Gastrocnemius medialis (tissue), 4 donors: ENCODE results near the gene TIGD1. TPM values are rescaled to one million over a fixed set of nuclear protein-coding genes. Genes with fewer than 3 reads are reported as not detected.

ENCODE experiments used
- ATAC-seq, 2 donors: fragments of 150-250 bp; one replicate each; pipeline ENCODE4 v1.9.1; 2016
- DNase-seq, 2 donors: peaks; one replicate each; pipeline ENCODE4 v3.0.0-alpha.2; 2019
- H3K27ac ChIP-seq, 4 donors: fragments of 200-600 bp; sonication (generic); 1 replicate in 1 of 4; 2 replicates in 3 of 4; pipeline ENCODE4 v1.5.1; 2016 to 2018; ENCODE audit warnings: mild to moderate bottlenecking in 2 of 4, moderate library complexity in 1 of 4
- H3K27me3 ChIP-seq, 3 donors: fragments of 200-600 bp; sonication (generic) in 2 of 3; 1 replicate in 1 of 3; 2 replicates in 2 of 3; pipeline versions ENCODE4 v1.5.1 to v1.6.0; 2016 to 2019; ENCODE audit warnings: mild to moderate bottlenecking in 1 of 3, moderate library complexity in 1 of 3
- H3K36me3 ChIP-seq, 2 donors: fragments of 200-600 bp; sonication (generic) in 1 of 2; one replicate each; pipeline ENCODE4 v1.5.1; 2017 to 2018
- H3K4me1 ChIP-seq, 2 donors: fragments of 200-600 bp; sonication (generic) in 1 of 2; one replicate each; pipeline ENCODE4 v1.5.1; 2016 to 2017; ENCODE audit warnings: mild to moderate bottlenecking in 2 of 2
- H3K4me3 ChIP-seq, 4 donors: fragments of 200-600 bp; sonication (generic) in 3 of 4; 1 replicate in 1 of 4; 2 replicates in 3 of 4; pipeline ENCODE4 v1.5.1; 2016 to 2019; ENCODE audit warnings: mild to moderate bottlenecking in 2 of 4
- H3K9me3 ChIP-seq, 3 donors: fragments of 200-600 bp; sonication (generic) in 2 of 3; 1 replicate in 1 of 3; 2 replicates in 2 of 3; pipeline ENCODE4 v1.5.1; 2016 to 2019
- POLR2A ChIP-seq, 2 donors: fragments of 450-650 bp; IDR thresholded peaks; one replicate each; pipeline ENCODE4 v1.6.1; 2017; ENCODE audit warnings: antibody characterized with exemption in 2 of 2, mild to moderate bottlenecking in 2 of 2, moderate library complexity in 2 of 2
- in situ Hi-C, 4 donors: fragments of 200-750 bp; cut with MboI; loops; one replicate each; pipeline versions ENCODE4 v1.15.0 to v1.8.0; 2017; ENCODE audit warnings: low sequenced_read_pairs in 4 of 4
- intact Hi-C: fragments of 100-400 bp; cut with DNase I; formaldehyde crosslinking; loops from one replicate; pipeline ENCODE4 v1.15.1; 2023; ENCODE audit warnings: low total_unique reads
- total RNA-seq, 4 donors: library from RNA; depleted of rRNA; stranded (reverse); fragments of >200 nt; gene quantifications; one replicate each; pipeline versions ENCODE4 v1.1.0 to v1.2.3, GENCODE V29; 2016
- TF ChIP-seq, protein P1 (sequence below), 5 experiments: fragments of 450-650 bp in 3 of 5; fragments of 200-600 bp in 2 of 5; sonication (generic) in 2 of 5; IDR thresholded peaks in 4 of 5; conservative IDR thresholded peaks in 1 of 5; 1 replicate in 4 of 5; 2 replicates in 1 of 5; pipeline ENCODE4 v1.5.1; 2016 to 2019; ENCODE audit warnings: antibody characterized with exemption in 5 of 5, mild to moderate bottlenecking in 3 of 5, moderate library complexity in 3 of 5

The TIGD1 gene
- total RNA-seq, 4 donors from 2014 or later, result 1.4 to 3.0 (median 2.1) TPM

DNA sequence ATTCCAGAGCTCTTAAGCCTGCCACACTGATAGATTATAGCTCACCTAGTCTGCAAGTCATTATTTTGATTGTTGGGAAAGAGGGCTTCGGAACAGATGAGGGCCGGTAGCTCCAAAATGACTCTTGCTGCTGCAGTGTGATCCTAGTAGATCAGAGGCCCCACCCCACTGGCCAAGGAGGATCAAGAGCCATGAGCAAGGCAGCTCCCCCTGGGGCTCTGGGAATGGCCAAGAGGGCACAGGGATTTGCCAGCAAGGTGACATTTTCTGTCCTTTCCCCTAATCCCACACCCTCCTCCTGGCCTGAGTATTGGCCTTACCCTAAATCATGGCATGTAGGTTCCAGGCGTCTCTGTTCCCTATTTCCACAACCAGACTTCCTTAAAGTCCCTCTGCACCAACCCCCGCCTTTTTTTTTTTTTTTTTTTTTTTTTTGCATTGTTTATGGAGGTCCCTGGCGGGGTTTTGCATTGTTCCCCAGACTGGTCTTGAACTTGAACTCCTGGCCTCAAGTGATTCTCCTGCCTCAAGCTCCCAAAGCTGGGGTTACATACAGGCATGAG lies 36.7 kb upstream of the TIGD1 start:
- intact Hi-C loops (no loop called here), in situ Hi-C loops (no loop called here)
- H3K4me1 ChIP-seq, result peaks cover 14 to 24% of the 10 kb centered on the region in 2 donors
- no peak overlapping the region for H3K4me3 ChIP-seq
- peak overlapping the region in 2 of 4 donors; percentile 77 to 82 for H3K27ac ChIP-seq
- peaks cover 0 to 15% of the 10 kb centered on the region in 2 donors for H3K36me3 ChIP-seq
- no peaks in the 10 kb centered on the region for H3K27me3 ChIP-seq
- H3K9me3 ChIP-seq, result no peaks in the 10 kb centered on the region
- TF ChIP-seq, protein P1, sequence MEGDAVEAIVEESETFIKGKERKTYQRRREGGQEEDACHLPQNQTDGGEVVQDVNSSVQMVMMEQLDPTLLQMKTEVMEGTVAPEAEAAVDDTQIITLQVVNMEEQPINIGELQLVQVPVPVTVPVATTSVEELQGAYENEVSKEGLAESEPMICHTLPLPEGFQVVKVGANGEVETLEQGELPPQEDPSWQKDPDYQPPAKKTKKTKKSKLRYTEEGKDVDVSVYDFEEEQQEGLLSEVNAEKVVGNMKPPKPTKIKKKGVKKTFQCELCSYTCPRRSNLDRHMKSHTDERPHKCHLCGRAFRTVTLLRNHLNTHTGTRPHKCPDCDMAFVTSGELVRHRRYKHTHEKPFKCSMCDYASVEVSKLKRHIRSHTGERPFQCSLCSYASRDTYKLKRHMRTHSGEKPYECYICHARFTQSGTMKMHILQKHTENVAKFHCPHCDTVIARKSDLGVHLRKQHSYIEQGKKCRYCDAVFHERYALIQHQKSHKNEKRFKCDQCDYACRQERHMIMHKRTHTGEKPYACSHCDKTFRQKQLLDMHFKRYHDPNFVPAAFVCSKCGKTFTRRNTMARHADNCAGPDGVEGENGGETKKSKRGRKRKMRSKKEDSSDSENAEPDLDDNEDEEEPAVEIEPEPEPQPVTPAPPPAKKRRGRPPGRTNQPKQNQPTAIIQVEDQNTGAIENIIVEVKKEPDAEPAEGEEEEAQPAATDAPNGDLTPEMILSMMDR (IDR thresholded peaks at IDR 0.05 in 4 of 5, conservative IDR thresholded peaks at IDR 0.05 in 1 of 5), result no peak
- no peak for TF ChIP-seq POLR2A (IDR thresholded peaks at IDR 0.05)
- DNase-seq, result no peak
- ATAC-seq, result no peak

DNA sequence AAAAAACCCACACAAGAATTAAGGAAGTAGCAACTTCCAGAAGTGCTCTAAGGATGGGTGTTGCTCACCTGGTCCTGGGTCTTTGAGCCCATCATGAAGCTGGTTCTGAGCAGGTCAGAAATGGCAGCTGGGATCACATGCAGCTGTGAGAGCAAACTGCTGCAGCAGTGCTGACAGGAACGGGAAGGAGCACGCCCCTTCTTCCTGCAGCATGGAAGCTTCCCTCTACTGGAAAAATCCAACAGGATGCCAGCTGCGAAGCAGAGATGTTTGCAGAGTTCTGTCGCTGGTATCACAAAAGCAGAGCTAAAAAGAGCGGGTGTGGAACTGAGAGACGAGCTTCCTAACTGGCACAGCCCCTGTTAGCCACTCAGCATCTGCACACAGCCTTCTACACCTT lies 33.9 kb upstream of the TIGD1 start:
- TF ChIP-seq, protein P1 (IDR thresholded peaks at IDR 0.05 in 4 of 5, conservative IDR thresholded peaks at IDR 0.05 in 1 of 5), result no peak
- no peak for TF ChIP-seq POLR2A (IDR thresholded peaks at IDR 0.05)
- H3K4me1 ChIP-seq, result peaks cover 9 to 13% of the 10 kb centered on the region in 2 donors
- H3K27me3 ChIP-seq, result no peaks in the 10 kb centered on the region
- in situ Hi-C loops, result no loop called here
- intact Hi-C loops, result no loop called here
- no peak overlapping the region for H3K4me3 ChIP-seq
- H3K27ac ChIP-seq, result no peak overlapping the region
- H3K36me3 ChIP-seq, result peaks cover 0 to 33% of the 10 kb centered on the region in 2 donors
- no peak for DNase-seq
- no peaks in the 10 kb centered on the region for H3K9me3 ChIP-seq
- ATAC-seq, result no peak

DNA sequence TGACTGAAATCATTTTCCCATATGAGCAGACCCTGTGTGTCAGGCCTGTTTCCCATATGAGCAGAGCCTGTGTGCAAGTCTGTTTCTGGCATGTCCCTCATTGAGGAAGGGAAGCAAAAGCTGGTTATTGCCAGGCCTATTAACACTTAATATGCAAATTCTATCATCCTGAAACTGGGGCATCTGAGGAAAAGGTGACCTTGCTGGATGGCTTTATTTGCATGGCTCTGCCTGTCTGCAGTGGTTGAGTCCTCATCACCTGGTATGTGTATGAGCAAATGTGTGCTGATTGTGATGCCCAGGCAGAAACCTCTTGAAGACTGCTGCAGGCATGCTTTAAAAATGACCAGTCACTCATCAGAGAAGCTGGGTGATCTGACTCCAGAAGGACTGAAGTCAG lies 31.4 kb upstream of the TIGD1 start:
- ATAC-seq, result no peak
- H3K36me3 ChIP-seq, result peaks cover 0 to 33% of the 10 kb centered on the region in 2 donors
- in situ Hi-C loops, result no loop called here

DNA sequence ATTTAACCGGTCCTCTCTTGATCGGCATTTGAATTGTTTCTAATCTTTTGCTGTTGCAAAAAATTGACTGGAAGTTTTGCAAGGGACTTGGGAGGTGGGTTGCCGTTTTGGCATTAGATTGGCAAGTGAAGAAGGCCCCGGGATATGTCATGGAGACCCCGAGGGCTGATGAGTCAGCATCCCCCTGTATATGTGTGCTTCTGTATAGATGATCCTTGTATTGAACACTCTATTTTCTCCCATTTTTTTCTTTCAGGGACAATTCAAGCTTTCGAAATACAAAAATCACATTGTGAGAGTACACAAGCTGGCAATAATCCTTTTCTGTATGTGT lies 30.3 kb upstream of the TIGD1 start:
- DNase-seq (no peak), ATAC-seq (no peak)
- Histone ChIP-seq H3K4me3 (no peak overlapping the region), H3K36me3 (peaks cover 0 to 37% of the 10 kb centered on the region in 2 donors), H3K27ac (no peak overlapping the region), H3K27me3 (no peaks in the 10 kb centered on the region), H3K4me1 (peaks cover 26 to 36% of the 10 kb centered on the region in 2 donors), H3K9me3 (no peaks in the 10 kb centered on the region)
- TF ChIP-seq POLR2A (IDR thresholded peaks at IDR 0.05), result no peak
- TF ChIP-seq, protein P1 (IDR thresholded peaks at IDR 0.05 in 4 of 5, conservative IDR thresholded peaks at IDR 0.05 in 1 of 5), result no peak
- intact Hi-C loops (no loop called here), in situ Hi-C loops (no loop called here)

More for the DNA sequence above, 31.4 kb upstream of the TIGD1 start:
- TF ChIP-seq POLR2A (IDR thresholded peaks at IDR 0.05), result no peak
- TF ChIP-seq, protein P1 (IDR thresholded peaks at IDR 0.05 in 4 of 5, conservative IDR thresholded peaks at IDR 0.05 in 1 of 5), result no peak
- Histone ChIP-seq H3K27me3 (no peaks in the 10 kb centered on the region), H3K9me3 (no peaks in the 10 kb centered on the region), H3K27ac (no peak overlapping the region), H3K4me3 (no peak overlapping the region), H3K4me1 (peaks cover 23 to 24% of the 10 kb centered on the region in 2 donors)
- intact Hi-C loops, result no loop called here
- no peak for DNase-seq

DNA sequence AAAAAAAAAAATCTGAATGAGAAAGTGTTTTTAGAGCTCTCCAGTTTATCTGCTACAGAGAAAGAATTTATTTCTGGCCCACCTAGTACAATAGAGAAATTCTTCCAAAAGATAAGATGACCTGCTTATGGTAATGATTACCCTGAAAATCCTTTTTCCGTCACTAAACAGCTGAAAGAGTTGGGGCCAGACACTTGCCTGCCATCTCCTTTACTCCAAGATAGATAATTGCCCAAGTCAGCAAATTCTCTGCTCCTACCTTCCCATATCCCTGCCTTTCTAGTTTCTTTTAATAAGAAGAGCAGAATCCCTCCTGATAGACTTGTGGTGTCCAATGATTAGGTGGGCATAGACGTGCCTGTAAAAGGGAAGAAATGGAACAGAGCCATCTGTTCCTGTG lies 28.3 kb upstream of the TIGD1 start:
- ATAC-seq, result no peak
- H3K27ac ChIP-seq, result peak overlapping the region in 2 of 4 donors; percentile 90 to 93
- H3K27me3 ChIP-seq, result no peaks in the 10 kb centered on the region
- H3K4me1 ChIP-seq, result peaks cover 46 to 52% of the 10 kb centered on the region in 2 donors
- peaks cover 0 to 37% of the 10 kb centered on the region in 2 donors for H3K36me3 ChIP-seq
- in situ Hi-C loops (no loop called here), intact Hi-C loops (no loop called here)
- no peak for DNase-seq
- no peaks in the 10 kb centered on the region for H3K9me3 ChIP-seq
- TF ChIP-seq, protein P1 (IDR thresholded peaks at IDR 0.05 in 4 of 5, conservative IDR thresholded peaks at IDR 0.05 in 1 of 5), result no peak
- TF ChIP-seq POLR2A (IDR thresholded peaks at IDR 0.05), result no peak
- H3K4me3 ChIP-seq, result no peak overlapping the region
